WTC11 (cell line): Measurements from ENCODE around the gene ERC2.

ENCODE experiments used
- FOXJ3 ChIP-seq: sonication (generic); formaldehyde crosslinking; IDR thresholded peaks from 2 replicates; pipeline ENCODE4 v1.9.0; 2021; ENCODE audit warnings: missing genetic modification reagents, mild to moderate bottlenecking, borderline replicate concordance
- KAT7 ChIP-seq: sonication (generic); formaldehyde crosslinking; IDR thresholded peaks from 2 replicates; pipeline ENCODE4 v1.8.1; 2023; ENCODE audit warnings: missing genetic modification reagents, mild to moderate bottlenecking, borderline replicate concordance
- NR2C2 ChIP-seq: sonication (generic); formaldehyde crosslinking; IDR thresholded peaks from 2 replicates; pipeline ENCODE4 v1.8.0; 2022; ENCODE audit warnings: mild to moderate bottlenecking, missing genetic modification reagents
- TF ChIP-seq, protein P1 (sequence below): fragments of 200-600 bp; IDR thresholded peaks from 2 replicates; pipeline ENCODE4 v1.8.0; 2022; ENCODE audit warnings: antibody characterized with exemption
- TF ChIP-seq, protein P2 (sequence below): sonication (generic); formaldehyde crosslinking; conservative IDR thresholded peaks from 2 replicates; pipeline ENCODE4 v1.8.1; 2022; ENCODE audit warnings: mild to moderate bottlenecking, missing genetic modification reagents
- TF ChIP-seq, protein P3 (sequence below): sonication (generic); formaldehyde crosslinking; conservative IDR thresholded peaks from 2 replicates; pipeline ENCODE4 v1.8.1; 2023; ENCODE audit warnings: mild to moderate bottlenecking, low read depth, missing genetic modification reagents, moderate library complexity

DNA sequence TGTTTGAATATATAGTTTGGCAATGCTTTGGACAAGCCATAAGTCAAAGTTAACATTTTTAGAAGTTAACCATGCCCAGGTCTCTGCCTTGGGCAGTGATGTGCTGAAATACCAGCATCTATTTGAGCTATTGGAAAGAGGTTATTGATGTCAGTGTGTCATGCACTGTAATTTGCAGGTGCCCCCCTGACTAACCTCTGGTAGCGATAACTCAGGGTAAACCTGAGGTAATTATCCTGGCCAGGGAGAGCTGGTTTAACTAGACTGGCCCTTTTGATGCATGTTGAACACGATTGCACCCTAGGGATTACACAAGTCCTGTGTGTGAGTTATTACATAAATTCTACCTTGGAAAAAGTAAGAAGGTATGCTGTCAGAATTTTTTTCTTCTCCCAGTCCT lies 525.4 kb downstream of the ERC2 start:
- TF ChIP-seq, protein P1, sequence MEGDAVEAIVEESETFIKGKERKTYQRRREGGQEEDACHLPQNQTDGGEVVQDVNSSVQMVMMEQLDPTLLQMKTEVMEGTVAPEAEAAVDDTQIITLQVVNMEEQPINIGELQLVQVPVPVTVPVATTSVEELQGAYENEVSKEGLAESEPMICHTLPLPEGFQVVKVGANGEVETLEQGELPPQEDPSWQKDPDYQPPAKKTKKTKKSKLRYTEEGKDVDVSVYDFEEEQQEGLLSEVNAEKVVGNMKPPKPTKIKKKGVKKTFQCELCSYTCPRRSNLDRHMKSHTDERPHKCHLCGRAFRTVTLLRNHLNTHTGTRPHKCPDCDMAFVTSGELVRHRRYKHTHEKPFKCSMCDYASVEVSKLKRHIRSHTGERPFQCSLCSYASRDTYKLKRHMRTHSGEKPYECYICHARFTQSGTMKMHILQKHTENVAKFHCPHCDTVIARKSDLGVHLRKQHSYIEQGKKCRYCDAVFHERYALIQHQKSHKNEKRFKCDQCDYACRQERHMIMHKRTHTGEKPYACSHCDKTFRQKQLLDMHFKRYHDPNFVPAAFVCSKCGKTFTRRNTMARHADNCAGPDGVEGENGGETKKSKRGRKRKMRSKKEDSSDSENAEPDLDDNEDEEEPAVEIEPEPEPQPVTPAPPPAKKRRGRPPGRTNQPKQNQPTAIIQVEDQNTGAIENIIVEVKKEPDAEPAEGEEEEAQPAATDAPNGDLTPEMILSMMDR = no peak
- TF ChIP-seq FOXJ3 (CRISPR knock-in tag) = no peak
- no peak for TF ChIP-seq NR2C2 (CRISPR knock-in tag)
- no peak for TF ChIP-seq KAT7 (CRISPR knock-in tag)
- TF ChIP-seq, protein P2, sequence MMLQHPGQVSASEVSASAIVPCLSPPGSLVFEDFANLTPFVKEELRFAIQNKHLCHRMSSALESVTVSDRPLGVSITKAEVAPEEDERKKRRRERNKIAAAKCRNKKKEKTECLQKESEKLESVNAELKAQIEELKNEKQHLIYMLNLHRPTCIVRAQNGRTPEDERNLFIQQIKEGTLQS (CRISPR knock-in tag) = no peak
- TF ChIP-seq, protein P3, sequence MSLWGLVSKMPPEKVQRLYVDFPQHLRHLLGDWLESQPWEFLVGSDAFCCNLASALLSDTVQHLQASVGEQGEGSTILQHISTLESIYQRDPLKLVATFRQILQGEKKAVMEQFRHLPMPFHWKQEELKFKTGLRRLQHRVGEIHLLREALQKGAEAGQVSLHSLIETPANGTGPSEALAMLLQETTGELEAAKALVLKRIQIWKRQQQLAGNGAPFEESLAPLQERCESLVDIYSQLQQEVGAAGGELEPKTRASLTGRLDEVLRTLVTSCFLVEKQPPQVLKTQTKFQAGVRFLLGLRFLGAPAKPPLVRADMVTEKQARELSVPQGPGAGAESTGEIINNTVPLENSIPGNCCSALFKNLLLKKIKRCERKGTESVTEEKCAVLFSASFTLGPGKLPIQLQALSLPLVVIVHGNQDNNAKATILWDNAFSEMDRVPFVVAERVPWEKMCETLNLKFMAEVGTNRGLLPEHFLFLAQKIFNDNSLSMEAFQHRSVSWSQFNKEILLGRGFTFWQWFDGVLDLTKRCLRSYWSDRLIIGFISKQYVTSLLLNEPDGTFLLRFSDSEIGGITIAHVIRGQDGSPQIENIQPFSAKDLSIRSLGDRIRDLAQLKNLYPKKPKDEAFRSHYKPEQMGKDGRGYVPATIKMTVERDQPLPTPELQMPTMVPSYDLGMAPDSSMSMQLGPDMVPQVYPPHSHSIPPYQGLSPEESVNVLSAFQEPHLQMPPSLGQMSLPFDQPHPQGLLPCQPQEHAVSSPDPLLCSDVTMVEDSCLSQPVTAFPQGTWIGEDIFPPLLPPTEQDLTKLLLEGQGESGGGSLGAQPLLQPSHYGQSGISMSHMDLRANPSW (CRISPR knock-in tag) = no peak
